SU-DHL-6 (cell line): ENCODE measurements around the gene FN3KRP.

Experiments used
- H2AFZ ChIP-seq: fragments of 200-600 bp; sonication (generic); 2 replicates; pipeline ENCODE4 v1.6.1; 2014; ENCODE audit warnings: low read depth, mild to moderate bottlenecking, moderate library complexity, mixed read lengths, antibody characterized with exemption, low read length; ENCODE audit not compliant: severe bottlenecking
- H3F3A ChIP-seq: fragments of 200-600 bp; shearing (Covaris generic); 2 replicates; pipeline ENCODE4 v1.6.0; 2016; ENCODE audit warnings: antibody characterized with exemption, mild to moderate bottlenecking; ENCODE audit not compliant: insufficient read depth
- H3K27ac ChIP-seq: fragments of 200-600 bp; sonication (generic); 2 replicates; pipeline ENCODE4 v1.5.1; 2016; ENCODE audit warnings: low read depth, mild to moderate bottlenecking, low read length, moderate library complexity, mixed read lengths
- H3K27me3 ChIP-seq: fragments of 200-600 bp; sonication (generic), shearing (Covaris generic); 2 replicates; pipeline ENCODE4 v1.6.0; 2014; ENCODE audit warnings: mild to moderate bottlenecking, low read length
- H3K36me3 ChIP-seq: fragments of 200-600 bp; sonication (generic); 2 replicates; pipeline ENCODE4 v1.6.1; 2014; ENCODE audit warnings: mild to moderate bottlenecking, low read length, mixed read lengths
- H3K4me2 ChIP-seq: fragments of 300-600, 200-600 bp; shearing (Covaris generic), sonication (generic); 2 replicates; pipeline ENCODE4 v1.6.0; 2014; ENCODE audit warnings: low read length, low read depth, mild to moderate bottlenecking; ENCODE audit not compliant: poor library complexity, severe bottlenecking
- H3K4me3 ChIP-seq: fragments of 200-600 bp; sonication (generic); 2 replicates; pipeline ENCODE4 v1.5.1; 2014; ENCODE audit warnings: antibody characterized with exemption, low read length, mild to moderate bottlenecking, mixed read lengths; ENCODE audit not compliant: insufficient read depth, poor library complexity, severe bottlenecking
- H3K79me2 ChIP-seq: fragments of 200-600 bp; sonication (generic); 2 replicates; pipeline ENCODE4 v1.6.1; 2014; ENCODE audit warnings: mild to moderate bottlenecking, low read length, moderate library complexity; ENCODE audit not compliant: insufficient read depth
- H3K9ac ChIP-seq: fragments of 200-600 bp; sonication (generic); 2 replicates; pipeline ENCODE4 v1.7.0; 2014; ENCODE audit warnings: mild to moderate bottlenecking, low read length
- H3K9me2 ChIP-seq: fragments of 200-600 bp; sonication (generic); replicated peaks from 2 replicates; pipeline ENCODE4 v1.6.1; 2014; ENCODE audit warnings: low read length; ENCODE audit not compliant: insufficient read depth
- H3K9me3 ChIP-seq: fragments of 200-600 bp; sonication (generic); 2 replicates; pipeline ENCODE4 v1.6.1; 2014; ENCODE audit warnings: low read length, mixed read lengths; ENCODE audit not compliant: insufficient read depth
- H4K20me1 ChIP-seq: fragments of 200-600 bp; sonication (generic); 2 replicates; pipeline ENCODE4 v1.6.1; 2014; ENCODE audit warnings: low read depth, mild to moderate bottlenecking, antibody characterized with exemption, low read length, moderate library complexity, mixed read lengths
- CTCF ChIP-seq: fragments of 200-600 bp; sonication (generic); IDR thresholded peaks from one replicate; pipeline ENCODE4 v1.5.1; 2017; ENCODE audit warnings: antibody characterized with exemption, mild to moderate bottlenecking, low read length, moderate library complexity; ENCODE audit not compliant: insufficient read depth, poor library complexity, severe bottlenecking
- EZH2phosphoT487 ChIP-seq: fragments of 200-600 bp; sonication (generic), shearing (Covaris generic); conservative IDR thresholded peaks from 2 replicates; pipeline ENCODE4 v1.6.1; 2018; ENCODE audit warnings: mild to moderate bottlenecking, antibody characterized with exemption, low read length, moderate library complexity, mixed read lengths

The FN3KRP gene

GRCh38 chr17:82753201-82753464, 36.6 kb downstream of the FN3KRP start:
- TF ChIP-seq EZH2phosphoT487 = no peak
- no peak for TF ChIP-seq CTCF
- Histone ChIP-seq H3K9ac (peak overlapping the region; percentile 76), H3K4me2 (peak overlapping the region; percentile 66), H3K27ac (no peak overlapping the region), H3K79me2 (peaks cover 40% of the 10 kb centered on the region), H3K9me2 (no peaks in the 10 kb centered on the region), H3K4me3 (peak overlapping the region; percentile 93), H4K20me1 (no peaks in the 10 kb centered on the region), H2AFZ (no peak overlapping the region), H3K9me3 (no peaks in the 10 kb centered on the region), H3K27me3 (no peaks in the 10 kb centered on the region), H3F3A (0 out of 2 replicates have a peak, but pooled peaks cover 4% of the 10 kb centered on the region), H3K36me3 (no peaks in the 10 kb centered on the region)

- no peaks in the 10 kb centered on the region for H3K9me3 ChIP-seq
- peaks cover 40% of the 10 kb centered on the region for H3K79me2 ChIP-seq
- H3K4me2 ChIP-seq = no peak overlapping the region
- no peak overlapping the region for H3K4me3 ChIP-seq
- H3K27ac ChIP-seq = no peak overlapping the region
- no peak overlapping the region for H3K9ac ChIP-seq
- no peak overlapping the region for H2AFZ ChIP-seq
- no peaks in the 10 kb centered on the region for H4K20me1 ChIP-seq
- H3K27me3 ChIP-seq = no peaks in the 10 kb centered on the region
- TF ChIP-seq EZH2phosphoT487 (no peak), CTCF (no peak)
- 0 out of 2 replicates have a peak, but pooled peaks cover 4% of the 10 kb centered on the region for H3F3A ChIP-seq
- no peaks in the 10 kb centered on the region for H3K9me2 ChIP-seq
- H3K36me3 ChIP-seq = no peaks in the 10 kb centered on the region
Observed at GRCh38 chr17:82754297-82755208, 38.0 kb downstream of the FN3KRP start.

GRCh38 chr17:82756166-82756565, 39.7 kb downstream of the FN3KRP start:
- H3K4me2 ChIP-seq = no peak overlapping the region
- H3K4me3 ChIP-seq = no peak overlapping the region
- no peaks in the 10 kb centered on the region for H3K27me3 ChIP-seq
- no peak overlapping the region for H3K27ac ChIP-seq
- H4K20me1 ChIP-seq = no peaks in the 10 kb centered on the region
- peaks cover 4% of the 10 kb centered on the region; the same call in 1 of the 2 replicates for H3K36me3 ChIP-seq
- no peaks in the 10 kb centered on the region for H3F3A ChIP-seq
- H3K9ac ChIP-seq = no peak overlapping the region
- TF ChIP-seq CTCF (no peak), EZH2phosphoT487 (no peak)
- H3K9me2 ChIP-seq = no peaks in the 10 kb centered on the region
- peaks cover 48% of the 10 kb centered on the region for H3K79me2 ChIP-seq
- no peaks in the 10 kb centered on the region for H3K9me3 ChIP-seq
- H2AFZ ChIP-seq = no peak overlapping the region
